Measurements from ENCODE around the gene ZNF638.

Gene ZNF638

GRCh38 chr2:71336802-71337201 lies 5.2 kb downstream of the ZNF638 start:
- Histone ChIP-seq H3K23ac (ENCODE audit: low read depth, low read length, poor library complexity) (no peak overlapping the region), H4K8ac (ENCODE audit: low read depth, low read length) (no peak overlapping the region), H2BK15ac (ENCODE audit: low read length) (no peak overlapping the region), H3K4me2 (ENCODE audit: insufficient read depth, low read length, poor library complexity, severe bottlenecking) (no peak overlapping the region), H3K79me1 (ENCODE audit: low read depth, low read length) (no peaks in the 10 kb centered on the region), H3K9me3 (replicated peaks in 1 of 2; ENCODE audit: control insufficient read depth in 2 of 2, insufficient read depth in 1 of 2, low read depth in 1 of 2, low read length in 2 of 2) (no peaks in the 10 kb centered on the region), H4K91ac (ENCODE audit: low read depth, low read length, poor library complexity) (no peak overlapping the region), H3K4me1 (ENCODE audit: control insufficient read depth in 2 of 2, insufficient read depth in 1 of 2, low read depth in 1 of 2, low read length in 2 of 2) (peaks cover 3 to 6% of the 10 kb centered on the region in 2 donors), H2BK5ac (ENCODE audit: low read length) (no peak overlapping the region), H3K9ac (ENCODE audit: low read depth, low read length, poor library complexity) (no peak overlapping the region), H3K18ac (ENCODE audit: low read length) (no peak overlapping the region), H3K27ac (replicated peaks; ENCODE audit: low read length) (no peak overlapping the region), H2AFZ (ENCODE audit: low read length) (no peak overlapping the region), H3K4me3 (ENCODE audit: low read length in 2 of 2) (no peak overlapping the region), H3K4ac (ENCODE audit: low read length) (no peak overlapping the region), H3K27me3 (ENCODE audit: control insufficient read depth in 3 of 3, insufficient read depth in 3 of 3, low read depth in 1 of 3, low read length in 3 of 3) (no peaks in the 10 kb centered on the region), H2BK120ac (ENCODE audit: low read depth, low read length) (no peak overlapping the region), H3K14ac (ENCODE audit: low read length) (no peak overlapping the region), H3K36me3 (replicated peaks in 1 of 2; ENCODE audit: control insufficient read depth in 2 of 2, insufficient read depth in 2 of 2, low read length in 2 of 2) (peaks cover 0 to 74% of the 10 kb centered on the region in 2 donors), H2AK5ac (ENCODE audit: low read depth, low read length) (no peak overlapping the region), H2BK12ac (ENCODE audit: low read length) (no peak overlapping the region)
- DNase-seq (ENCODE audit: low spot score): no peak

- no peak overlapping the region for H3K27ac ChIP-seq (replicated peaks; ENCODE audit: low read length)
- H3K4ac ChIP-seq (ENCODE audit: low read length): no peak overlapping the region
- H2AFZ ChIP-seq (ENCODE audit: low read length): no peak overlapping the region
- H2AK5ac ChIP-seq (ENCODE audit: low read depth, low read length): no peak overlapping the region
- H3K4me1 ChIP-seq (ENCODE audit: control insufficient read depth in 2 of 2, insufficient read depth in 1 of 2, low read depth in 1 of 2, low read length in 2 of 2): peaks cover 3 to 6% of the 10 kb centered on the region in 2 donors
- no peak overlapping the region for H3K14ac ChIP-seq (ENCODE audit: low read length)
- no peaks in the 10 kb centered on the region for H3K27me3 ChIP-seq (ENCODE audit: control insufficient read depth in 3 of 3, insufficient read depth in 3 of 3, low read depth in 1 of 3, low read length in 3 of 3)
- H2BK12ac ChIP-seq (ENCODE audit: low read length): no peak overlapping the region
- peaks cover 0 to 82% of the 10 kb centered on the region in 2 donors for H3K36me3 ChIP-seq (replicated peaks in 1 of 2; ENCODE audit: control insufficient read depth in 2 of 2, insufficient read depth in 2 of 2, low read length in 2 of 2)
- H3K18ac ChIP-seq (ENCODE audit: low read length): no peak overlapping the region
- DNase-seq (ENCODE audit: low spot score): no peak
- H2BK15ac ChIP-seq (ENCODE audit: low read length): no peak overlapping the region
- H4K91ac ChIP-seq (ENCODE audit: low read depth, low read length, poor library complexity): no peak overlapping the region
- H4K8ac ChIP-seq (ENCODE audit: low read depth, low read length): no peak overlapping the region
- H3K23ac ChIP-seq (ENCODE audit: low read depth, low read length, poor library complexity): no peak overlapping the region
- H3K9ac ChIP-seq (ENCODE audit: low read depth, low read length, poor library complexity): no peak overlapping the region
- no CpG with 5 or more reads among the region's 2 CpGs for WGBS, 2 donors (ENCODE audit: extremely low coverage in 2 of 2, insufficient read length in 2 of 2, insufficient replicate concordance in 1 of 2)
- no peak overlapping the region for H3K4me2 ChIP-seq (ENCODE audit: insufficient read depth, low read length, poor library complexity, severe bottlenecking)
- H3K9me3 ChIP-seq (replicated peaks in 1 of 2; ENCODE audit: control insufficient read depth in 2 of 2, insufficient read depth in 1 of 2, low read depth in 1 of 2, low read length in 2 of 2): no peaks in the 10 kb centered on the region
- H3K79me1 ChIP-seq (ENCODE audit: low read depth, low read length): no peaks in the 10 kb centered on the region
- no peak overlapping the region for H2BK5ac ChIP-seq (ENCODE audit: low read length)
- H2BK120ac ChIP-seq (ENCODE audit: low read depth, low read length): no peak overlapping the region
- H3K4me3 ChIP-seq (ENCODE audit: low read length in 2 of 2): no peak overlapping the region
Measured at GRCh38 chr2:71337776-71338175, 6.2 kb downstream of the ZNF638 start.

GRCh38 chr2:71339685-71340084 lies 8.1 kb downstream of the ZNF638 start:
- peaks cover 0 to 70% of the 10 kb centered on the region in 2 donors for H3K36me3 ChIP-seq (replicated peaks in 1 of 2; ENCODE audit: control insufficient read depth in 2 of 2, insufficient read depth in 2 of 2, low read length in 2 of 2)
- no peak overlapping the region for H3K27ac ChIP-seq (replicated peaks; ENCODE audit: low read length)
- no peak overlapping the region for H3K4me3 ChIP-seq (ENCODE audit: low read length in 2 of 2)
- no peak overlapping the region for H4K91ac ChIP-seq (ENCODE audit: low read depth, low read length, poor library complexity)
- peaks cover 0 to 3% of the 10 kb centered on the region in 2 donors for H3K4me1 ChIP-seq (ENCODE audit: control insufficient read depth in 2 of 2, insufficient read depth in 1 of 2, low read depth in 1 of 2, low read length in 2 of 2)
- H3K18ac ChIP-seq (ENCODE audit: low read length): no peak overlapping the region
- H2AFZ ChIP-seq (ENCODE audit: low read length): no peak overlapping the region
- H3K4me2 ChIP-seq (ENCODE audit: insufficient read depth, low read length, poor library complexity, severe bottlenecking): no peak overlapping the region
- no peak overlapping the region for H2BK12ac ChIP-seq (ENCODE audit: low read length)
- no peak overlapping the region for H2BK5ac ChIP-seq (ENCODE audit: low read length)
- no peak overlapping the region for H4K8ac ChIP-seq (ENCODE audit: low read depth, low read length)
- no peak for DNase-seq (ENCODE audit: low spot score)
- no peaks in the 10 kb centered on the region for H3K79me1 ChIP-seq (ENCODE audit: low read depth, low read length)
- no peaks in the 10 kb centered on the region for H3K27me3 ChIP-seq (ENCODE audit: control insufficient read depth in 3 of 3, insufficient read depth in 3 of 3, low read depth in 1 of 3, low read length in 3 of 3)
- no CpG with 5 or more reads among the region's 2 CpGs for WGBS, 2 donors (ENCODE audit: extremely low coverage in 2 of 2, insufficient read length in 2 of 2, insufficient replicate concordance in 1 of 2)
- no peak overlapping the region for H3K9ac ChIP-seq (ENCODE audit: low read depth, low read length, poor library complexity)
- H2AK5ac ChIP-seq (ENCODE audit: low read depth, low read length): no peak overlapping the region
- no peak overlapping the region for H3K23ac ChIP-seq (ENCODE audit: low read depth, low read length, poor library complexity)
- no peak overlapping the region for H2BK120ac ChIP-seq (ENCODE audit: low read depth, low read length)
- no peak overlapping the region for H2BK15ac ChIP-seq (ENCODE audit: low read length)
- no peak overlapping the region for H3K14ac ChIP-seq (ENCODE audit: low read length)
- no peak overlapping the region for H3K4ac ChIP-seq (ENCODE audit: low read length)
- no peaks in the 10 kb centered on the region for H3K9me3 ChIP-seq (replicated peaks in 1 of 2; ENCODE audit: control insufficient read depth in 2 of 2, insufficient read depth in 1 of 2, low read depth in 1 of 2, low read length in 2 of 2)

GRCh38 chr2:71340176-71340575 lies 8.6 kb downstream of the ZNF638 start:
- H4K8ac ChIP-seq (ENCODE audit: low read depth, low read length): no peak overlapping the region
- no peak overlapping the region for H2BK15ac ChIP-seq (ENCODE audit: low read length)
- no peaks in the 10 kb centered on the region for H3K9me3 ChIP-seq (replicated peaks in 1 of 2; ENCODE audit: control insufficient read depth in 2 of 2, insufficient read depth in 1 of 2, low read depth in 1 of 2, low read length in 2 of 2)
- no peak overlapping the region for H3K14ac ChIP-seq (ENCODE audit: low read length)
- H3K23ac ChIP-seq (ENCODE audit: low read depth, low read length, poor library complexity): no peak overlapping the region
- no peak overlapping the region for H3K4me3 ChIP-seq (ENCODE audit: low read length in 2 of 2)
- H3K36me3 ChIP-seq (replicated peaks in 1 of 2; ENCODE audit: control insufficient read depth in 2 of 2, insufficient read depth in 2 of 2, low read length in 2 of 2): peaks cover 0 to 70% of the 10 kb centered on the region in 2 donors
- H2BK12ac ChIP-seq (ENCODE audit: low read length): no peak overlapping the region
- H2BK5ac ChIP-seq (ENCODE audit: low read length): no peak overlapping the region
- H3K27ac ChIP-seq (replicated peaks; ENCODE audit: low read length): no peak overlapping the region
- H2AFZ ChIP-seq (ENCODE audit: low read length): no peak overlapping the region
- H3K79me1 ChIP-seq (ENCODE audit: low read depth, low read length): no peaks in the 10 kb centered on the region
- WGBS, 2 donors (ENCODE audit: extremely low coverage in 2 of 2, insufficient read length in 2 of 2, insufficient replicate concordance in 1 of 2): no CpG with 5 or more reads among the region's 3 CpGs
- H2BK120ac ChIP-seq (ENCODE audit: low read depth, low read length): no peak overlapping the region
- H2AK5ac ChIP-seq (ENCODE audit: low read depth, low read length): no peak overlapping the region
- no peak overlapping the region for H3K4ac ChIP-seq (ENCODE audit: low read length)
- H4K91ac ChIP-seq (ENCODE audit: low read depth, low read length, poor library complexity): no peak overlapping the region
- H3K9ac ChIP-seq (ENCODE audit: low read depth, low read length, poor library complexity): no peak overlapping the region
- H3K27me3 ChIP-seq (ENCODE audit: control insufficient read depth in 3 of 3, insufficient read depth in 3 of 3, low read depth in 1 of 3, low read length in 3 of 3): no peaks in the 10 kb centered on the region
- DNase-seq (ENCODE audit: low spot score): no peak
- no peak overlapping the region for H3K4me2 ChIP-seq (ENCODE audit: insufficient read depth, low read length, poor library complexity, severe bottlenecking)
- peaks cover 0 to 3% of the 10 kb centered on the region in 2 donors for H3K4me1 ChIP-seq (ENCODE audit: control insufficient read depth in 2 of 2, insufficient read depth in 1 of 2, low read depth in 1 of 2, low read length in 2 of 2)
- no peak overlapping the region for H3K18ac ChIP-seq (ENCODE audit: low read length)

Data from neuronal stem cell (in vitro differentiated cells).